H9 (cell line): ENCODE measurements around the gene RETN. TPM values are rescaled to one million over a fixed set of nuclear protein-coding genes. Genes with fewer than 3 reads are reported as not detected.

Source experiments
- DNase-seq: peaks from one replicate; pipeline ENCODE4 v3.0.0-alpha.2; 2017
- H2AFZ ChIP-seq: one replicate; pipeline ENCODE4 v1.6.1; 2013; ENCODE audit warnings: mild to moderate bottlenecking, low read length, control low read depth, moderate library complexity
- H2AK5ac ChIP-seq: 2 replicates; pipeline ENCODE4 v1.6.1; 2013; ENCODE audit warnings: low read length, control low read depth, mixed read lengths; ENCODE audit not compliant: insufficient read length
- H2BK120ac ChIP-seq: one replicate; pipeline ENCODE4 v1.6.1; 2013; ENCODE audit warnings: low read depth, mild to moderate bottlenecking, low read length, control low read depth, inconsistent platforms; ENCODE audit not compliant: poor library complexity, severe bottlenecking
- H2BK12ac ChIP-seq: 2 replicates; pipeline ENCODE4 v1.6.1; 2013; ENCODE audit warnings: low read length, control low read depth, mixed read lengths, low read depth; ENCODE audit not compliant: insufficient read length
- H2BK15ac ChIP-seq: 2 replicates; pipeline ENCODE4 v1.6.1; 2013; ENCODE audit warnings: low read depth, low read length, control low read depth
- H2BK20ac ChIP-seq: one replicate; pipeline ENCODE4 v1.6.1; 2013; ENCODE audit warnings: low read depth, mild to moderate bottlenecking, low read length, control low read depth, inconsistent platforms; ENCODE audit not compliant: poor library complexity, severe bottlenecking
- H2BK5ac ChIP-seq: 2 replicates; pipeline ENCODE4 v1.6.1; 2013; ENCODE audit warnings: low read length, control low read depth, mixed read lengths; ENCODE audit not compliant: insufficient read length
- H3K14ac ChIP-seq: 2 replicates; pipeline ENCODE4 v1.6.1; 2013; ENCODE audit warnings: low read length, control low read depth; ENCODE audit not compliant: insufficient read depth
- H3K18ac ChIP-seq: 2 replicates; pipeline ENCODE4 v1.6.1; 2013; ENCODE audit warnings: low read depth, mild to moderate bottlenecking, mixed read lengths, low read length, control low read depth; ENCODE audit not compliant: insufficient read length
- H3K23ac ChIP-seq: 2 replicates; pipeline ENCODE4 v1.6.1; 2013; ENCODE audit warnings: low read length, control low read depth, mixed read lengths, low read depth; ENCODE audit not compliant: insufficient read length
- H3K23me2 ChIP-seq: 2 replicates; pipeline ENCODE4 v1.6.1; 2013; ENCODE audit warnings: low read depth, mild to moderate bottlenecking, mixed read lengths, low read length, control low read depth; ENCODE audit not compliant: insufficient read length, poor library complexity, severe bottlenecking
- H3K27ac ChIP-seq: 2 replicates; pipeline ENCODE4 v1.5.1; 2013; ENCODE audit warnings: low read length, control low read depth, mixed read lengths, low read depth; ENCODE audit not compliant: insufficient read length
- H3K27me3 ChIP-seq: 2 replicates; pipeline ENCODE4 v1.6.1; 2013; ENCODE audit warnings: low read length, control low read depth, inconsistent platforms; ENCODE audit not compliant: insufficient read depth
- H3K4ac ChIP-seq: 2 replicates; pipeline ENCODE4 v1.6.1; 2013; ENCODE audit warnings: low read depth, mild to moderate bottlenecking, control low read depth, inconsistent platforms, low read length, moderate library complexity
- H3K4me1 ChIP-seq: 2 replicates; pipeline ENCODE4 v1.6.1; 2013; ENCODE audit warnings: low read length, control low read depth, inconsistent platforms; ENCODE audit not compliant: insufficient read depth
- H3K4me2 ChIP-seq: 2 replicates; pipeline ENCODE4 v1.6.1; 2013; ENCODE audit warnings: low read length, control low read depth, mixed read lengths; ENCODE audit not compliant: insufficient read length, insufficient read depth
- H3K56ac ChIP-seq: 2 replicates; pipeline ENCODE4 v1.6.1; 2013; ENCODE audit warnings: low read depth, mild to moderate bottlenecking, mixed read lengths, low read length, control low read depth; ENCODE audit not compliant: insufficient read length
- H3K79me1 ChIP-seq: 2 replicates; pipeline ENCODE4 v1.6.1; 2013; ENCODE audit warnings: low read depth, mild to moderate bottlenecking, moderate library complexity, low read length, control low read depth, inconsistent platforms; ENCODE audit not compliant: insufficient read depth, poor library complexity, severe bottlenecking
- H3K79me2 ChIP-seq: 2 replicates; pipeline ENCODE4 v1.6.1; 2013; ENCODE audit warnings: low read length, control low read depth, inconsistent platforms; ENCODE audit not compliant: insufficient read depth
- H3K9ac ChIP-seq: 2 replicates; pipeline ENCODE4 v1.6.1; 2013; ENCODE audit warnings: low read length, control low read depth, mixed read lengths; ENCODE audit not compliant: insufficient read length; ENCODE audit errors: extremely low read depth
- H3K9me3 ChIP-seq: one replicate; pipeline ENCODE4 v1.6.1; 2013; ENCODE audit warnings: low read depth, low read length, inconsistent platforms; ENCODE audit not compliant: control insufficient read depth
- H3T11ph ChIP-seq: one replicate; pipeline ENCODE4 v1.6.1; 2013; ENCODE audit warnings: mild to moderate bottlenecking, low read length, control low read depth, inconsistent platforms
- H4K20me1 ChIP-seq: one replicate; pipeline ENCODE4 v1.6.1; 2013; ENCODE audit not compliant: control insufficient read depth, insufficient read length, insufficient read depth
- H4K5ac ChIP-seq: 2 replicates; pipeline ENCODE4 v1.6.1; 2013; ENCODE audit warnings: low read depth, mild to moderate bottlenecking, mixed read lengths, low read length, control low read depth; ENCODE audit not compliant: insufficient read length
- H4K8ac ChIP-seq: replicated peaks from 2 replicates; pipeline ENCODE4 v1.6.1; 2013; ENCODE audit warnings: low read length, control low read depth, mixed read lengths, low read depth; ENCODE audit not compliant: insufficient read length
- H4K91ac ChIP-seq: 2 replicates; pipeline ENCODE4 v1.6.1; 2013; ENCODE audit warnings: low read depth, mild to moderate bottlenecking, moderate library complexity, mixed read lengths, low read length, control low read depth; ENCODE audit not compliant: insufficient read length
- H3K27ac Mint-ChIP-seq, 3 experiments: 2 replicates in 2 of 3; 3 replicates in 1 of 3; pipeline ENCODE4 v1.8.0; 2020 to 2021; ENCODE audit warnings: mixed read lengths in 3 of 3, mild to moderate bottlenecking in 1 of 3, moderate library complexity in 1 of 3
- H3K27me3 Mint-ChIP-seq: 2 replicates; pipeline ENCODE4 v1.8.0; 2021; ENCODE audit warnings: low read depth, mild to moderate bottlenecking, moderate library complexity, mixed read lengths
- H3K36me3 Mint-ChIP-seq, 3 experiments: 2 replicates in 2 of 3; 3 replicates in 1 of 3; pipeline ENCODE4 v1.8.0; 2020 to 2021; ENCODE audit warnings: low read depth in 3 of 3, mixed read lengths in 3 of 3; ENCODE audit not compliant: insufficient read depth in 1 of 3
- H3K4me1 Mint-ChIP-seq, 2 experiments: 2 replicates each; pipeline ENCODE4 v1.8.0; 2020; ENCODE audit warnings: mixed read lengths in 2 of 2
- H3K4me3 Mint-ChIP-seq, 2 experiments: 2 replicates in 1 of 2; 3 replicates in 1 of 2; pipeline ENCODE4 v1.8.0; 2020 to 2021; ENCODE audit warnings: mild to moderate bottlenecking in 2 of 2, mixed read lengths in 2 of 2, moderate library complexity in 1 of 2
- H3K9me3 Mint-ChIP-seq, 2 experiments: 2 replicates in 1 of 2; 3 replicates in 1 of 2; pipeline ENCODE4 v1.8.0; 2020; ENCODE audit warnings: mild to moderate bottlenecking in 2 of 2, mixed read lengths in 2 of 2, moderate library complexity in 1 of 2
- CTCF ChIP-seq: fragments of 200-600 bp; sonication (generic); conservative IDR thresholded peaks from 3 replicates; pipeline ENCODE4 v1.8.0; 2021; ENCODE audit warnings: antibody characterized with exemption, mild to moderate bottlenecking
- WGBS: extraction: QIAGEN DNeasy Blood & Tissue Kit; methylation state at CpG from one replicate; pipeline ENCODE4 v1.1.7; 2013; ENCODE audit warnings: missing lambda C conversion rate, low lambda C conversion rate, mixed read lengths; ENCODE audit not compliant: insufficient read length; ENCODE audit errors: extremely low coverage; 5-methylcytosine and 5-hydroxymethylcytosine counted together
- total RNA-seq: library from RNA; stranded (reverse); gene quantifications from 2 replicates; pipeline ENCODE4 v1.2.1, GENCODE V29; 2021

Gene RETN
- total RNA-seq, 1 experiment from 2014 or later = not detected

DNA sequence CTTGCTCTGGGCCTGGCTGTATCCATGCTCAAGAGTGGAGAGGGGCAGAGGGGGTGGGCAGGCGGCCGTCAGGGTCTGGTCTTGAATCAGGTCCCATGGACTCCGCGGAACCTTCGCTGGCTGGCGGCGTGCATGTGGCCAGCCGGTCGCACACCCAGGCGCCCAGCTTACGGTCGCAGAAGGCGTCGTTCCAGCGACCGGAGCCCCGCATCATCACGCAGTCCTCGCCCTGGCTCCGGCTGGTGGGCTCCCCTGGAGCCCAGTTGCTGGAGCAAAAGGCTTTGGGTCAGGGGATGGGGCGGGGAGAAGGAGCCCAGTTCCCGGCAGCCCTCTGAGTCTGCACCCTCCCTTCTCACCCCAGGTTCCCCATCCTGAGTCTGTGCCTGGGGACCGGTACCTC, 20.3 kb downstream of the RETN start:
- Mint-ChIP-seq H3K4me3 (no peak overlapping the region), H3K27ac (no peak overlapping the region), H3K4me1 (peaks cover 11% of the 10 kb centered on the region in 2 experiments), H3K27me3 (peaks cover 9% of the 10 kb centered on the region), H3K36me3 (peaks cover 0 to 4% (median 4%) of the 10 kb centered on the region in 3 experiments; a peak in 5 of 7 replicates), H3K9me3 (no peaks in the 10 kb centered on the region)
- WGBS = no CpG with 5 or more reads among the region's 23 CpGs
- no peak overlapping the region for H2AFZ ChIP-seq
- H3K4ac ChIP-seq = no peak overlapping the region
- no peaks in the 10 kb centered on the region for H3K23me2 ChIP-seq
- H3K4me2 ChIP-seq = no peak overlapping the region
- no peaks in the 10 kb centered on the region for H3K9me3 ChIP-seq
- H3K27me3 ChIP-seq = no peaks in the 10 kb centered on the region
- no peak overlapping the region for H3K18ac ChIP-seq
- no peak for DNase-seq
- peaks cover 2% of the 10 kb centered on the region for H4K20me1 ChIP-seq
- no peak overlapping the region for H3K27ac ChIP-seq
- H2BK20ac ChIP-seq = no peak overlapping the region
- no peak overlapping the region for H3K9ac ChIP-seq
- H4K8ac ChIP-seq = no peak overlapping the region
- H3K4me1 ChIP-seq = no peaks in the 10 kb centered on the region
- H2BK5ac ChIP-seq = no peak overlapping the region
- H3K14ac ChIP-seq = no peak overlapping the region
- H4K5ac ChIP-seq = no peak overlapping the region
- no peak for TF ChIP-seq CTCF
- H3T11ph ChIP-seq = no peak overlapping the region
- H3K79me1 ChIP-seq = no peaks in the 10 kb centered on the region
- no peak overlapping the region for H2BK120ac ChIP-seq
- no peak overlapping the region for H3K23ac ChIP-seq
- H2BK12ac ChIP-seq = no peak overlapping the region
- no peak overlapping the region for H4K91ac ChIP-seq
- H3K56ac ChIP-seq = no peak overlapping the region
- H2AK5ac ChIP-seq = no peak overlapping the region
- no peaks in the 10 kb centered on the region for H3K79me2 ChIP-seq
- no peak overlapping the region for H2BK15ac ChIP-seq
